AG04449 (cell line): Measurements from ENCODE around the gene TSPOAP1.

Experiments
- CTCF ChIA-PET: fragments of 350-600 bp; formaldehyde crosslinking; extraction: SDS; loops from one replicate; lab custom pipeline; 2021; ENCODE audit warnings: antibody characterized with exemption; lab: Yijun Ruan, JAX
- POLR2A ChIA-PET: fragments of 400-600, 350-600 bp; formaldehyde crosslinking; extraction: SDS; loops from one replicate; lab custom pipeline; 2020; ENCODE audit warnings: antibody characterized with exemption, inconsistent platforms; lab: Yijun Ruan, JAX
- DNase-seq: peaks from one replicate; pipeline ENCODE4 v3.0.0-alpha.2; 2010; ENCODE audit warnings: low read depth, low spot score
- H3K4me3 ChIP-seq: 2 replicates; pipeline ENCODE4 v1.5.1; 2011; ENCODE audit warnings: low read depth, mild to moderate bottlenecking, control low read depth, low read length
- TF ChIP-seq, protein P1 (sequence below): IDR thresholded peaks from one replicate; pipeline ENCODE4 v1.5.1; 2011; ENCODE audit warnings: mild to moderate bottlenecking, moderate library complexity, low read length, control low read depth, inconsistent platforms; ENCODE audit not compliant: insufficient read depth; ENCODE audit errors: missing control alignments

Gene TSPOAP1

DNA sequence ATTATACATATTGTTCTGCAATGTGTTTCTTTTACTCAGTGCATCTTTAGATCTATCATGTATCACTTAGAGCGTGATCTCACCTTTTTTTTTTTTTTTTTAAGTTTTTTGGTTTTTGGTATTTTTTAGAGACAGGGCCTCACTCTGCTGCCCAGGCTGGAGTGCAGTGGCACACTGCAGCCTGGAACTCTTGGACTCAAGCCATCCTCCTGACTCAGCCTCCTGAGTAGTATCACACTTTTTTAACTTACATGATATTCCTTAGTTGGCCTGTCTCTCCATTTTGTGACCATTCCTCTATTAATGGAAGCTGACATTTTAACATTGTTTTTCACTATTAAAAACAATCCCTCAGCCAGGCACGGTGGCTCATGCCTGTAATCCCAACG is 43.2 kb downstream of the TSPOAP1 start:
- TF ChIP-seq, protein P1, sequence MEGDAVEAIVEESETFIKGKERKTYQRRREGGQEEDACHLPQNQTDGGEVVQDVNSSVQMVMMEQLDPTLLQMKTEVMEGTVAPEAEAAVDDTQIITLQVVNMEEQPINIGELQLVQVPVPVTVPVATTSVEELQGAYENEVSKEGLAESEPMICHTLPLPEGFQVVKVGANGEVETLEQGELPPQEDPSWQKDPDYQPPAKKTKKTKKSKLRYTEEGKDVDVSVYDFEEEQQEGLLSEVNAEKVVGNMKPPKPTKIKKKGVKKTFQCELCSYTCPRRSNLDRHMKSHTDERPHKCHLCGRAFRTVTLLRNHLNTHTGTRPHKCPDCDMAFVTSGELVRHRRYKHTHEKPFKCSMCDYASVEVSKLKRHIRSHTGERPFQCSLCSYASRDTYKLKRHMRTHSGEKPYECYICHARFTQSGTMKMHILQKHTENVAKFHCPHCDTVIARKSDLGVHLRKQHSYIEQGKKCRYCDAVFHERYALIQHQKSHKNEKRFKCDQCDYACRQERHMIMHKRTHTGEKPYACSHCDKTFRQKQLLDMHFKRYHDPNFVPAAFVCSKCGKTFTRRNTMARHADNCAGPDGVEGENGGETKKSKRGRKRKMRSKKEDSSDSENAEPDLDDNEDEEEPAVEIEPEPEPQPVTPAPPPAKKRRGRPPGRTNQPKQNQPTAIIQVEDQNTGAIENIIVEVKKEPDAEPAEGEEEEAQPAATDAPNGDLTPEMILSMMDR = no peak
- POLR2A ChIA-PET = interaction anchor here (1.6 kb wide), 1 partner anchor 67 kb away, joined by 3 read pairs; the partner anchor contains the start of gene SUPT4H1
- no peak overlapping the region for H3K4me3 ChIP-seq
- DNase-seq = no peak
- CTCF ChIA-PET = no interaction called here

DNA sequence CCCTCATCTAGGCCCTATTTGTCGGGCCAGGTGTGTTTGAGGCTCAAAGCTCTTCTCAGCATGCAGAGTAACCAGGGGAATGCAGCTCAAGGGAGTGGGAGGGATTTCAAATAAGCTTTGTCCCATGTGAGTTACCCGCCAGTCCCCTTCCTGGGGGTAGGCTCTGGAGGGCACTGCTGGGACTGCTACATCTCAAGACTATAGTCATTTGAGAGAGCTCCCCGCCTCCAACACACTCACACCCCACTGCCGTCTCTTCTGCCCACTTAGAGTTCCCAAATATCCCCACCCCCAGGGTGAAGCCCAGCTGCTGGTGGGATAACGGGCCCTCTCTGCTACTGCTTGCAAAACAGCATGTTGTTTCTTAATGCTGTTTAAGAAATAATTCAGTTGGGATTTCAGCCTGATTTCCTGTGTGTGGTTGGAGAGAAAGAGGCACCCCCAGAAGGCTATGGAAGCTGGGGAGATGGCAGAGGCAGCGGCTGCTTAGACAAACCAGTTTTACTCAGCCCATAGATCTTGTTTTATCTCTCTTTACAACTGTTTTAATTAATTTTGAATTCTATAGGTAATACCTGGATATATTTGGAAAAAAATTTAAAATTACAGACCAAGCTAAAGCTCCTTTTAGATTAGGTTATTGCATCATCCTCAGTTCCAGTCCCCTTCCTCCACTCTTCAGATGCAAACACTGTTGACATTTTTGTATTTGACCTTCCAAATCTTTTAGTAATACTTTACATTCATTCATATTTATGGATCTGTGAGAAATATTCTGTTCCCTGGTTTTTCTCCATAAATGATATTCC is 43.8 kb downstream of the TSPOAP1 start:
- POLR2A ChIA-PET = interaction anchor here (0.6 to 1.6 kb wide), 2 partner anchors 31 to 67 kb away, joined by 3 read pairs; partner anchors contain the start of gene SUPT4H1
- TF ChIP-seq, protein P1 = no peak
- H3K4me3 ChIP-seq = no peak overlapping the region
- CTCF ChIA-PET = interaction anchor here (1.0 to 1.2 kb wide), 2 partner anchors 9 to 35 kb away, joined by 3 read pairs; no protein-coding TSS in a partner anchor
- no peak for DNase-seq

- H3K4me3 ChIP-seq = no peak overlapping the region
- DNase-seq = no peak
- TF ChIP-seq, protein P1 = no peak
- ChIA-PET POLR2A (interaction anchor here (0.6 to 1.6 kb wide), 2 partner anchors 32 to 68 kb away, joined by 3 read pairs; partner anchors contain the start of gene SUPT4H1), CTCF (interaction anchor here (1.0 to 1.2 kb wide), 2 partner anchors 8 to 35 kb away, joined by 3 read pairs; no protein-coding TSS in a partner anchor)
Observed at GRCh38 chr17:58283674-58284612, 44.7 kb downstream of the TSPOAP1 start.

DNA sequence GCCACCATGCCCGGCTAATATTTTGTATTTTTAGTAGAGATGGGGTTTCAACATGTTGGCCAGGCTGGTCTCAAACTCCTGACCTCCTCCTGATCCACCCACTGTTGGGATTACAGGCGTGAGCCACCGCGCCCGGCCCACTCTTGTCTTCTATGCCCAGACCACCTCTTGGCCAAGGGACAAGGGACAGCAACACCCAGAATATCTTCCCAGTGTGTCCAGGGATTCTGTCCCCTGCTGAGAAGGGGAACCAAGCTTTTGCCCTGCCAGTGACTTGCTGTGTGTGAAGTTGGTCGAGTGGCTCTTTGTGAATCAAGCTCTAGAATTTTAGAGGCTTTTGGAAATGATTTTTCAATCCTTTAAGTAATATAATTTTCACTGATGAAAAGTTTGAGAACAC is 46.2 kb downstream of the TSPOAP1 start:
- no peak for DNase-seq
- ChIA-PET POLR2A (no interaction called here), CTCF (no interaction called here)
- TF ChIP-seq, protein P1 = no peak
- H3K4me3 ChIP-seq = no peak overlapping the region

GRCh38 chr17:58281511-58282011 is 47.0 kb downstream of the TSPOAP1 start:
- no peak overlapping the region for H3K4me3 ChIP-seq
- DNase-seq = no peak
- CTCF ChIA-PET = interaction anchor here (1.3 kb wide), 1 partner anchor 32 kb away, joined by 5 read pairs; no protein-coding TSS in a partner anchor
- POLR2A ChIA-PET = interaction anchor here (0.7 kb wide), 1 partner anchor 70 kb away, joined by 3 read pairs; the partner anchor contains the start of gene SUPT4H1
- TF ChIP-seq, protein P1 = no peak
